Liver (tissue), 3 donors: ENCODE data around the gene ERP27.

Experiments used
- ATF3 ChIP-seq: IDR thresholded peaks from 2 replicates; pipeline ENCODE4 v1.6.1; 2016; ENCODE audit warnings: antibody characterized with exemption
- CTCF ChIP-seq: fragments of 150-350 bp; IDR thresholded peaks from 2 replicates; pipeline ENCODE4 v1.5.1; 2017; ENCODE audit warnings: improper control_type of control experiment, low read depth, low read length; ENCODE audit not compliant: missing input control
- JUND ChIP-seq, 2 donors: IDR thresholded peaks; 2 replicates each; pipeline ENCODE4 v1.6.1; 2016; ENCODE audit warnings: antibody characterized with exemption in 2 of 2
- RAD21 ChIP-seq, 2 donors: IDR thresholded peaks; 2 replicates each; pipeline ENCODE4 v1.6.1; 2016; ENCODE audit warnings: antibody characterized with exemption in 2 of 2, mild to moderate bottlenecking in 2 of 2
- YY1 ChIP-seq: IDR thresholded peaks from 2 replicates; pipeline ENCODE4 v1.6.1; 2016; ENCODE audit warnings: antibody characterized with exemption, mild to moderate bottlenecking
- ZBTB33 ChIP-seq: IDR thresholded peaks from 2 replicates; pipeline ENCODE4 v1.6.1; 2016; ENCODE audit warnings: antibody characterized with exemption
- TF ChIP-seq, protein P1 (sequence below): IDR thresholded peaks from 2 replicates; pipeline ENCODE4 v1.6.1; 2016; ENCODE audit warnings: antibody characterized with exemption
- TF ChIP-seq, protein P2 (sequence below): IDR thresholded peaks from 2 replicates; pipeline ENCODE4 v1.6.1; 2016; ENCODE audit warnings: antibody characterized with exemption, mild to moderate bottlenecking
- donor health status: healthy.
- donor health status: healthy.

DNA sequence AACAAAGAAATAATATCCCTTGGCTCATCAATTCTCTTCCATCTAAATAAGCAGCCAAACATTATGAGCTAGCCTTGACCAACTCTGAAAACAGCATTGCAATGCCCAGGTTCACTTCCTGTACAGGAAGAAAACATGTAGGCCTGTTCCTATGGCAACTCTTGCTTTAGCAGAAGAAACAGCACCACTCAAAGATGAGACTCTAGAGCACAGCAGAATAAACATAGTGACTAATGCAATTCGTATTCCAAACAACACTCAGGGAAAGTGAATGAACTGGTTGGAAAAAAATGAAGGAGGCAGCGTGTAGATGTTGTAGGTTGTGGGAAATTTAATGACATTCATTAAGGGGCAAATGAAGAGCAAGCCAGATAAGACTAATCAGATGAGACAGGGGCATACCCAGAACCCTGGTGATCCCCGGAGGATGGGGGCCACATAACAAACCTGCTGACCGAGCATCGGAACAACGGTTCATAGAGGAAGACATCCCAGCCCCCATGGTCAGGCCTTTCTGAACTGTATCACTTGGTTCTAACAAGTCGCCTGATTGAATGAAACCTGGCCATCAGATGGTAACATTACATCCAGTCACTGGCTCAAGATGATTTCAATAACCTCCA, 14.1 kb upstream of the ERP27 start:
- TF ChIP-seq CTCF = no peak
- no peak for TF ChIP-seq RAD21 (IDR thresholded peaks at IDR 0.05)
- TF ChIP-seq, protein P1, sequence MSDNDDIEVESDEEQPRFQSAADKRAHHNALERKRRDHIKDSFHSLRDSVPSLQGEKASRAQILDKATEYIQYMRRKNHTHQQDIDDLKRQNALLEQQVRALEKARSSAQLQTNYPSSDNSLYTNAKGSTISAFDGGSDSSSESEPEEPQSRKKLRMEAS = no peak
- no peak for TF ChIP-seq ATF3
- TF ChIP-seq ZBTB33 = no peak
- TF ChIP-seq JUND (IDR thresholded peaks at IDR 0.05) = no peak
- TF ChIP-seq, protein P2, sequence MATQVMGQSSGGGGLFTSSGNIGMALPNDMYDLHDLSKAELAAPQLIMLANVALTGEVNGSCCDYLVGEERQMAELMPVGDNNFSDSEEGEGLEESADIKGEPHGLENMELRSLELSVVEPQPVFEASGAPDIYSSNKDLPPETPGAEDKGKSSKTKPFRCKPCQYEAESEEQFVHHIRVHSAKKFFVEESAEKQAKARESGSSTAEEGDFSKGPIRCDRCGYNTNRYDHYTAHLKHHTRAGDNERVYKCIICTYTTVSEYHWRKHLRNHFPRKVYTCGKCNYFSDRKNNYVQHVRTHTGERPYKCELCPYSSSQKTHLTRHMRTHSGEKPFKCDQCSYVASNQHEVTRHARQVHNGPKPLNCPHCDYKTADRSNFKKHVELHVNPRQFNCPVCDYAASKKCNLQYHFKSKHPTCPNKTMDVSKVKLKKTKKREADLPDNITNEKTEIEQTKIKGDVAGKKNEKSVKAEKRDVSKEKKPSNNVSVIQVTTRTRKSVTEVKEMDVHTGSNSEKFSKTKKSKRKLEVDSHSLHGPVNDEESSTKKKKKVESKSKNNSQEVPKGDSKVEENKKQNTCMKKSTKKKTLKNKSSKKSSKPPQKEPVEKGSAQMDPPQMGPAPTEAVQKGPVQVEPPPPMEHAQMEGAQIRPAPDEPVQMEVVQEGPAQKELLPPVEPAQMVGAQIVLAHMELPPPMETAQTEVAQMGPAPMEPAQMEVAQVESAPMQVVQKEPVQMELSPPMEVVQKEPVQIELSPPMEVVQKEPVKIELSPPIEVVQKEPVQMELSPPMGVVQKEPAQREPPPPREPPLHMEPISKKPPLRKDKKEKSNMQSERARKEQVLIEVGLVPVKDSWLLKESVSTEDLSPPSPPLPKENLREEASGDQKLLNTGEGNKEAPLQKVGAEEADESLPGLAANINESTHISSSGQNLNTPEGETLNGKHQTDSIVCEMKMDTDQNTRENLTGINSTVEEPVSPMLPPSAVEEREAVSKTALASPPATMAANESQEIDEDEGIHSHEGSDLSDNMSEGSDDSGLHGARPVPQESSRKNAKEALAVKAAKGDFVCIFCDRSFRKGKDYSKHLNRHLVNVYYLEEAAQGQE = no peak
- no peak for TF ChIP-seq YY1
